Vagina (tissue), 2 donors: Measurements from ENCODE around the gene NKX6-2.

Experiments used
- POLR2AphosphoS5 ChIP-seq, 2 donors: sonication (generic); formaldehyde crosslinking; IDR thresholded peaks; one replicate each; pipeline ENCODE4 v1.9.0; 2017; ENCODE audit warnings: antibody characterized with exemption in 2 of 2, mild to moderate bottlenecking in 2 of 2, low read depth in 1 of 2; ENCODE audit not compliant: insufficient read depth in 1 of 2
- TF ChIP-seq, protein P1 (sequence below), 3 experiments: fragments of 450-650 bp in 2 of 3; fragments of 200-600 bp in 1 of 3; sonication (generic) in 1 of 3; IDR thresholded peaks; one replicate each; pipeline ENCODE4 v1.5.1; 2017 to 2019; ENCODE audit warnings: antibody characterized with exemption in 3 of 3, mild to moderate bottlenecking in 2 of 3, moderate library complexity in 2 of 3

DNA sequence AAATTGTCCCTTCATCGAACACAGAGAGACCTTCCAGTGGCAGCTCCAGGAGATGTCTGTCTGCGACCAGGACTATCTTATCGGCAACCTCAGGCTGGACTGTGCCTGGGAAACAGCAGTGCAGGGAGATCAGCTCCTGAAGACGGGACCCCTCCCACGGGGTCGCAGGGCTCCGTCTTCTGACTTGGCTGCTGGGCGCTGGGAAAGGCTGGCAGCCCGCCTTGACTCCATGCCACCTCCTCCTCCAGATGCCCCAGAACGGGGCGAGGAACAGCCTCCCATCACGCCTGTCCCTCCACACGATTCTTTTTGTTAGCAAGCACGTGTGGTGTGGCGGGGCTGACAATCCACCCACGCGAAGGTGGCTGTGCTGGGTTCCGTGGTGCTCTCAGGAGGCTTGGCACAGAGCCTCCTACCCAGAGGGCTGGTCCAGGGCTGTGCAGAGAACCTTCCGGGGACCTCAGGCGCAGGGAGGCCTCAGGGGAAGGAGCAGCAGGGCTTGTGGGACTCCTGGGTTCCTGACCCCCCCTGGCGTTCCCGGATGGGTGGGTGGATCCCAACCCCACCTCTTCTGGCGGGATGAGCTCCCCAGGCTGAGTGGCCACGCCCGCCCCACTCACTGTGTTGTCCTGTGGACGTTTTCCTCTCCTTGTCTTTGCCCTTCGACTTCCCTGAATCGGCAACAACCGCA is 47.6 kb upstream of the NKX6-2 start:
- TF ChIP-seq, protein P1, sequence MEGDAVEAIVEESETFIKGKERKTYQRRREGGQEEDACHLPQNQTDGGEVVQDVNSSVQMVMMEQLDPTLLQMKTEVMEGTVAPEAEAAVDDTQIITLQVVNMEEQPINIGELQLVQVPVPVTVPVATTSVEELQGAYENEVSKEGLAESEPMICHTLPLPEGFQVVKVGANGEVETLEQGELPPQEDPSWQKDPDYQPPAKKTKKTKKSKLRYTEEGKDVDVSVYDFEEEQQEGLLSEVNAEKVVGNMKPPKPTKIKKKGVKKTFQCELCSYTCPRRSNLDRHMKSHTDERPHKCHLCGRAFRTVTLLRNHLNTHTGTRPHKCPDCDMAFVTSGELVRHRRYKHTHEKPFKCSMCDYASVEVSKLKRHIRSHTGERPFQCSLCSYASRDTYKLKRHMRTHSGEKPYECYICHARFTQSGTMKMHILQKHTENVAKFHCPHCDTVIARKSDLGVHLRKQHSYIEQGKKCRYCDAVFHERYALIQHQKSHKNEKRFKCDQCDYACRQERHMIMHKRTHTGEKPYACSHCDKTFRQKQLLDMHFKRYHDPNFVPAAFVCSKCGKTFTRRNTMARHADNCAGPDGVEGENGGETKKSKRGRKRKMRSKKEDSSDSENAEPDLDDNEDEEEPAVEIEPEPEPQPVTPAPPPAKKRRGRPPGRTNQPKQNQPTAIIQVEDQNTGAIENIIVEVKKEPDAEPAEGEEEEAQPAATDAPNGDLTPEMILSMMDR (IDR thresholded peaks at IDR 0.05) = no peak
- TF ChIP-seq POLR2AphosphoS5 (IDR thresholded peaks at IDR 0.05; ENCODE audit: insufficient read depth in 1 of 2, low read depth in 1 of 2) = no peak
